HG03060 (cell line): ENCODE data around the gene RBP2.

ENCODE experiments used
- ATAC-seq: cut with Tn5 transposase; IDR thresholded peaks from one replicate; pipeline ENCODE4 v1.9.1; 2021; ENCODE audit warnings: low read depth, moderate number of reproducible peaks; ENCODE audit not compliant: unreplicated experiment

Gene RBP2

GRCh38 chr3:139476348-139476747 lies at the start of gene RBP2:
RBP2 (minus strand) TSS chr3:139476516; CDS start chr3:139476459, 57 bp downstream.
- no peak for ATAC-seq

- no peak for ATAC-seq
These were observed 48.7 kb upstream of the RBP2 start for GRCh38 chr3:139524841-139525636.

DNA sequence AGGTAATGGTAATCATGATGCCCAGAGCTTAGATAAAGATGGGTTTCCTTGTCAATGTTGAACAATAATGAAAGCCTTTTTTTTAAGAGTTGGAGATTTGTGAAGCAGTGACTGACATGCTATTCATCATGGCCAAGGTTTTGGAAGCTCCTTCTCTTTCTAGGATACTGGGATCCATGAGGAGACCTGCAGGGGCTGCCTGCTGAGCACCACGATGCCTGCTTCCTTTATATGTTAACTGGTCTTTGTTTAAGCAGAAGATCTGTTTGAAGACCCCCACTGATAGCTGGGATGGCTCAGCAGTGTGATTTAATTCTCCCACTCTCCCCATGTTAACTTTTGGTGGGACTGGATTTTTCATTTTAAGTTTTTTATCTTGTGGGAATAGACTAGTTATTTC lies 47.4 kb upstream of the RBP2 start:
- no peak for ATAC-seq

DNA sequence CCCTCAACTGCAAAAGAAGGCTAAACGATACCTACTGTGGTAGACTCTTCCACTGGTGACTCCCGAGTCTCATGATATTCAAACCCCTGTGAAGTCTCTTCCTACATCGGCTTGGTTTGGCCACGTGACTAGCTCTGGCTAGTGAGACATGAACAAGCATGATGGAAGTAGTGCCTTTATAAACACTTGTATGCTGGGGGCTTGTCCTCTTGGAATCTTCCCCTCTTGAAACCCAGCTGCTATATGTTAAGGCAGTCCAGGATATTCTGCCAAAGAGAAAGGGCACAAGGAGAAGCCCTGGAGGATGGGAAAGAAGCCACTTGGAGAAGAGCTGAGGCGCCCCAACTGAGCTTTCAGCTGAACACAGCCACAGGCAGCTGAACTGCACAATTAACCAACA lies 46.9 kb upstream of the RBP2 start:
- ATAC-seq = no peak

GRCh38 chr3:139522421-139522820 lies 46.1 kb upstream of the RBP2 start:
- ATAC-seq = no peak

DNA sequence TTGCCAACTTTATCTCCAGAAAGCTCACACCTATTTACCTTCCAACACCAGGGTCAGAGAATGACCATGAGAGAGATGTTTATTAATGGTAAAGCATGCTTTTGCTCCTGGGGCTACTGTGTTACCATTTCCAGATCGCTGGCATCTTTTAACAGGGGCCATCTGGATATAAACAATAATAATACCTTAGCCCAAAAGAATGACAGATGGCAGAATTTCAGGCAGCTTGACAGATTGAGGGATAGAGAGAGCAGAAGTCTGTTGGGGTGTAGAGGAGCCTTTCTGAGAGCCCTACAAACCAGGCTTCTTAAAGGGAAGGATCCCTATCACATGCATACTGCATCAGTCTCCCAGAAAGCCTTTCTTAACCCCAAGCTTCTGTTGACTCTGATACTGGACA lies 45.5 kb upstream of the RBP2 start:
- ATAC-seq = no peak

GRCh38 chr3:139521144-139521543 lies 44.8 kb upstream of the RBP2 start:
- ATAC-seq = no peak

DNA sequence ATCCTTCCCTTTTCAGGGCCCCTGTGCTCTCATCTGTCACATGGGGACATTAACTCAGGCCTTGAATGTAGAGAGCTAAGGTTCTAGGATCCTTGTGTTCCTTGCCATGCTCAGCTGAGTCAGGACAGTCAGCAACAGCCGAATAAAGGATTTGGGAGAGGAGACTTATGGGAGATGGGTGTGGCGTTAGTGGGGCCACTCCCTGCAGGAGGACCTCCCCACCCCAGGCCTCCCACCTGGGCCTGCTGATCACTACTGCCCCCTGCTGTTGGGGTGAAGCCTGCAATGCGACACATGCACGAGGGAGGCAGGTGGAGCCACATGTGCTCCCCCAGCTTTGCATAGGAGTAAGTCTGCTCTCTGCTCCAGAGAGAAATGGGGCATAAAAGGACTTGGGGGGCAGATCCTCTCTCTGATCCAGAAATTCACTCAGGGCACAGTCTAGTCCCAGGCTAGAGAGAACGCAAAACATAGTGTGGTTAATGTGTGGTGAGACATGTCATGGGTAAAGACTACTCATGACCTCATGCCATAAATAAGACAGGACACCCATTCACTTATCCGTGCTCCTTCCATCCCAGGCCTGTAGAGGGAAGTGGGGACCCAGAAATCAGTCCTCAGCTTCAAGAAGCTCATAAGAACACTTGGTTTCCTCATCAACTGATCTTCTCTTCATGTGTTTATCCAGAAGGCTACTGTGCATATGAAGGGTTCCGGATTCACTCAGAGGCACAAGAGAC lies 43.9 kb upstream of the RBP2 start:
- no peak for ATAC-seq

GRCh38 chr3:139518926-139519842 lies 42.9 kb upstream of the RBP2 start:
- no peak for ATAC-seq

GRCh38 chr3:139518306-139518705 lies 42.0 kb upstream of the RBP2 start:
- ATAC-seq = no peak

GRCh38 chr3:139517321-139518065 lies 41.2 kb upstream of the RBP2 start:
- no peak for ATAC-seq

DNA sequence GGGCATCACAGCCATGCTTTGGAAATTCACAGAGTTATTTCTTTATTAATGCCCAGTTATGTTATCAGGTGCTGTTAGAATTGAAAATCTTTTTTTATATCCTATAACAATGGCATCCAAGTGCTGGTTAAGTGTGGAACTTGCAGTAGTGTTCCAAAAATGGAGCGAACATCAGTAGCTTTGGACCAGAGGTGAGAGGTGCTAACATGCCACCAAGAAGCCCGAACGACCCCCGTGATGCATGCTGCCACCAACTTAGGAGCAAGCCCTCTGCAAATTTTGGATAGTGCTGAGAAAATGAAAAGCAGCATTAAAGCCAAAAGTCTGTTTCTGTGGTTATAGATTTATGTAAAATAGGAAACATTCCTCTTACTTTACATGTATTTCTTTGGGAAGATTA lies 38.4 kb upstream of the RBP2 start:
- no peak for ATAC-seq

DNA sequence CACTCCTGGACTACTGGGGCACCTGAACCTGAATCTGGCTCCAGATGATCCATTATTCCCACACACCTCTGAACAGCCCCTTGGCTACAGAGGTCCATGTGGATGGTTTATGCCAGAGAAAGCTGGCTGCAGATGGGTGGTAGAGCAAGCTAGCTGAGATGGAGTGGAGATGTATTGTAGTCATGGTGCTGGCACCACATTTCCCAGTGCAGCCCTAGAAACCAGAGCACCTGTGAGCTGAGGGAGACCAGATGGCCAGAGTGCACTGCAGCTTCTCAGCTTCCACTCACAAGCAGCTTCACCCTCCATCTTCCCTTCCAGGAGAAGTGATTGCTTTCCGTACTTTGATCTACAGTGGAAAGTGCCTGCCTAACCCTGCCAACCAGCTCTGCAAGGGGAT lies 33.3 kb upstream of the RBP2 start:
- ATAC-seq = no peak

GRCh38 chr3:139506766-139507165 lies 30.4 kb upstream of the RBP2 start:
- ATAC-seq = no peak

DNA sequence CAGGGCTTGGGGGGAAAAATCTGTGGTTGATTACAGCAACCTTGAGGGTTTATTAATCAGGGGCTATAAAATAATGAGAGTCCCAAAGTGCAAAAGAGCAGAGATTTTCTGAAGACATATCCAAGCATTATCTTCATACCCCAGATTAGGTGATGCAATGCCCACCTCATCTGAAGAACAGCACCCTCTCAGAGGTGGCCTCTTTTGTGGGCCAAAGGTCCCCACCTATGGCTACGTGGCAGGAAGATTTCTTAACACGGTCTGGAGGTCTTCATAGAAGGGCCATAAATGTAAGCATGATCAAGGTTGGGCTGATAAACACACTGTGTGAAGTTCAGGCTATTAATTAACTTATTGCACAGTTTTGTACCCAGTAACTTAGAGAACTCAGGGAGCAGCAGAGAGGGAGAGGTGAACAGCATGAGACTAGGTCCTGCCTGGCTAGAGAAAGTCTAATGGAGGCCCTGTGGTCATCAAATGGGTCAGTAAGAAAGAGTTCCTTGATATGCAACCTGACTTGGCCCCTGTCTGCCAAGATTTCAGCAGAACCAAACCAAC lies 29.6 kb upstream of the RBP2 start:
- no peak for ATAC-seq

- ATAC-seq = no peak
These were observed 23.2 kb upstream of the RBP2 start for GRCh38 chr3:139499536-139499935.

DNA sequence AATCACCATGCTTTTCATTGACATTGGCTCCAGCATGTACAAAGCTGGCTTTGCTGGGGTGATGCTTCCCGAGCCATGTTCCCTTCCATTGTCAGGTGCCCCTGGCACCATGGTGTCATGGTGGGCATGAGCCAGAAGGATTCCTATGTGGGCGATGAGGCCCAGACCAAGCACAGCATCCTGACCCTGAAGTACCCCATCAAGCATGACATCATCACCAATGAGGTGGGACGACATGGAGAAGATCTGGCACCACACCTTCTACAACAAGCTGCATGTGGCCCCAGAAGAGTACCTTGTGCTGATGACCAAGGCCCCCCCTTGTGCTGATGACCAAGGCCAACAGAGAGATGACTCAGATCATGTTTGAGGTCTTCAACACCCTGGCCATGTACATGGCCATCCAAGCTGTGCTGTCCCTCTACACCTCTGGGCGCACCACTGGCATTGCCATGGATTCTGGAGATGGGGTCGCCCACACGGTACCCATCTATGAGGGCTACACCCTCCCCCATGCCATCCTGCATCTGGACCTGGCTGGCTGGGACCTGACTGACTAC lies 17.6 kb upstream of the RBP2 start:
- no peak for ATAC-seq

GRCh38 chr3:139491966-139492365 lies 15.7 kb upstream of the RBP2 start:
- no peak for ATAC-seq

DNA sequence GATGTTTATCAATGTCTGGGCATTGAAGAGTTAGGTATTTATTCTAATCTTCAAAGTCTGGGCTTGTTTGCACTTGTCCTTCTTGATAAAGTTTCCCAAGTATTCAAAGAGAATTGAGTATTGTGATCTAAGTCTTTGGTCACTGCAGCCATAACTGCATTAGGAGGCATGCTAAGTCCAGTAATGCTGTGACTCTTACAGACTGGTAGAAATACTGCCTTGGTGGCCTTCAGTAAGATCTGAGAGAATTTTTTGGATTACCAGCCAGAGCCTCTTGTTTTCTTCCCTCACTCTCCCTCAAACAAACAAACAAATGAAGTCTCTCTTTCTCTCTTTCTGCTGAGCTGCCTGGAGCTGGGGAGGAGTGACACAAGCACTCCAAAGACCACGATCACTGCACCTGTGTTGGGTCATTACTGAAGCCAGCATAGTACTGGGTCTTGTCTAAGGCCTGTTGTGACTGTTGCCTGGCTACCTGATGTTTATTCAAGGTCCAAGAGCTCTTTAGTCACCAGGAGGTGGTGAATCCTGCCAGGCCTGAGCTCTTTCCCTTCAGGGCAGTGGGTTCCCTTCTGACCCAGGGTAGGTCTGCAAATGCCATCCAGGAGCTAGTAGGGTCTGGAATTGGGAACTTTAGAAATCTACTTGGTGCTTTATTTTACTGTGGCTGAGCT lies 14.8 kb upstream of the RBP2 start:
- no peak for ATAC-seq
